ENCODE data around the gene ETFBKMT. TPM values are rescaled to one million over a fixed set of nuclear protein-coding genes. Genes with fewer than 3 reads are reported as not detected.
"Not testable (repeated sequence)": the region's sequence is repeated elsewhere in the genome, so short reads cannot be mapped to it uniquely, and the experiment has no call there.

Gene ETFBKMT
- total RNA-seq, 2 donors from 2014 or later = 2.0 to 2.4 TPM

DNA sequence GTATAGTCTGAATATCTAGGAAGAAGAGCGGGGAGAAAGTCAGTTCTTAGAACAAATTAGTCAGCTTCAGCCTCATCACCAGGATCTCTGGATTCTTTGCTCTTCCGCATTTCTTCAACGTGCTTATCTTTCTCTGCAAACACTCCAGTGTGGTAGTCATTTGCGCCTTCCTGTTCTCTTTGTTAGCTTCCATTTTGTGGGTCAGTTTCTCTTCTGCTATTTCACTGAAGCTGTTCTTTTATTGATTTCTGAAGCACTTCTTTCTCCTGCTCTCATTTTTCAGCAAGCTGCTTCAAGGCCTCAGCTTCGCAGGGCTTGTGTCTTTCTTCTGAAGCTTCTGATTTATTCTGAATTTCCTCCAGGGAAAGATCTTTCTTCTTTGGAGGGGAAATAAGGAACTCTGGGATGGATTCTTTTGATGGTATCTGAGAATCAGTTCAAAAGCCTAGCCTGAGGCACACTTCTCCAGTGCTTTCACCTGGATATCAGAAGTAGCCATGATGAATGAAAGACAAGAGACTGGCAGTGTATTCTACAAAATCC, 55.9 kb downstream of the ETFBKMT start:
- H3K36me3 ChIP-seq (ENCODE audit: control insufficient read depth, insufficient read depth, low read length) = no peaks in the 10 kb centered on the region
- Mint-ChIP-seq H3K9me3 (peaks cover 45% of the 10 kb centered on the region), H3K36me3 (ENCODE audit: low read depth) (peaks cover 33% of the 10 kb centered on the region), H3K4me3 (no peak overlapping the region), H3K4me1 (peaks cover 18% of the 10 kb centered on the region), H3K27ac (peak overlapping the region; percentile 93), H3K27me3 (ENCODE audit: insufficient read depth) (no peaks in the 10 kb centered on the region)
- 53 to 65% methylated on average over 4 to 5 of the region's 5 CpGs for whole genome bisulfite sequencing, 2 experiments (ENCODE audit: insufficient coverage in 1 of 2, insufficient read length in 1 of 2)
- H3K9me3 ChIP-seq (ENCODE audit: control insufficient read depth, low read length) = peaks cover 32% of the 10 kb centered on the region
- peak overlapping the region; percentile 58 for H3K27ac ChIP-seq (ENCODE audit: low read depth, low read length)
- peak overlapping the region; percentile 46 for H3K4me3 ChIP-seq (ENCODE audit: low read length)
- no peak for DNase-seq
- H3K9ac ChIP-seq (ENCODE audit: extremely low read depth, low read length, poor library complexity, severe bottlenecking) = peak overlapping the region; percentile 53
- peaks cover 2% of the 10 kb centered on the region for H3K4me1 ChIP-seq (ENCODE audit: control insufficient read depth, insufficient read depth, low read length)
- TF ChIP-seq, protein P1, sequence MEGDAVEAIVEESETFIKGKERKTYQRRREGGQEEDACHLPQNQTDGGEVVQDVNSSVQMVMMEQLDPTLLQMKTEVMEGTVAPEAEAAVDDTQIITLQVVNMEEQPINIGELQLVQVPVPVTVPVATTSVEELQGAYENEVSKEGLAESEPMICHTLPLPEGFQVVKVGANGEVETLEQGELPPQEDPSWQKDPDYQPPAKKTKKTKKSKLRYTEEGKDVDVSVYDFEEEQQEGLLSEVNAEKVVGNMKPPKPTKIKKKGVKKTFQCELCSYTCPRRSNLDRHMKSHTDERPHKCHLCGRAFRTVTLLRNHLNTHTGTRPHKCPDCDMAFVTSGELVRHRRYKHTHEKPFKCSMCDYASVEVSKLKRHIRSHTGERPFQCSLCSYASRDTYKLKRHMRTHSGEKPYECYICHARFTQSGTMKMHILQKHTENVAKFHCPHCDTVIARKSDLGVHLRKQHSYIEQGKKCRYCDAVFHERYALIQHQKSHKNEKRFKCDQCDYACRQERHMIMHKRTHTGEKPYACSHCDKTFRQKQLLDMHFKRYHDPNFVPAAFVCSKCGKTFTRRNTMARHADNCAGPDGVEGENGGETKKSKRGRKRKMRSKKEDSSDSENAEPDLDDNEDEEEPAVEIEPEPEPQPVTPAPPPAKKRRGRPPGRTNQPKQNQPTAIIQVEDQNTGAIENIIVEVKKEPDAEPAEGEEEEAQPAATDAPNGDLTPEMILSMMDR (conservative IDR thresholded peaks at IDR 0.05) = no peak
- no peaks in the 10 kb centered on the region for H3K27me3 ChIP-seq (ENCODE audit: control insufficient read depth, insufficient read depth, low read length, poor library complexity, severe bottlenecking)

DNA sequence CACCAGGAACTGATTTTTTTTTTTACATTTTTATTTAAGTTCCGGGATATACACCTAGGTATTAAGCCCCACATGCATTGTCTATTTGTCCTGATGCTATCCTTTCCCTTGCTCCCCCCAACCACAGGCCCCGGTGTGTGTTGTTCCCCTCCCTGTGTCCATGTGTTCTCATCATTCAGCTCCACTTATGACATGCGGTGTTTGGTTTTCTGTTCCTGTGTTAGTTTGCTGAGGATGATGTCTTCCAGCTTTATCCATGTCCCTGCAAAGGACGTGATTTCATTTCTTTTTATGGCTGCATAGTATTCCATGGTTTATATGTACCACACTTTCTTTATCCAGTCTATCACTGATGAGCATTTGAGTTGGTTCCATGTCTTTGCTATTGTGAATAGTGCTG, 57.5 kb downstream of the ETFBKMT start:
- WGBS, 2 experiments (ENCODE audit: insufficient coverage in 1 of 2, insufficient read length in 1 of 2) = 89 to 90% methylated on average over 3 to 4 of the region's 4 CpGs
- H3K36me3 ChIP-seq (ENCODE audit: control insufficient read depth, insufficient read depth, low read length); H3K9ac ChIP-seq (ENCODE audit: extremely low read depth, low read length, poor library complexity, severe bottlenecking); H3K27me3 ChIP-seq (ENCODE audit: control insufficient read depth, insufficient read depth, low read length, poor library complexity, severe bottlenecking); H3K4me1 ChIP-seq (ENCODE audit: control insufficient read depth, insufficient read depth, low read length); H3K27ac ChIP-seq (ENCODE audit: low read depth, low read length); H3K27me3 Mint-ChIP-seq (ENCODE audit: insufficient read depth); H3K27ac Mint-ChIP-seq; H3K4me3 Mint-ChIP-seq; DNase-seq: not testable (repeated sequence)
- peaks cover 35% of the 10 kb centered on the region for H3K36me3 Mint-ChIP-seq (ENCODE audit: low read depth)
- Histone ChIP-seq H3K9me3 (ENCODE audit: control insufficient read depth, low read length) (peaks cover 34% of the 10 kb centered on the region), H3K4me3 (ENCODE audit: low read length) (peak overlapping the region; percentile 46)
- peaks cover 23% of the 10 kb centered on the region for H3K4me1 Mint-ChIP-seq
- H3K9me3 Mint-ChIP-seq = peaks cover 40% of the 10 kb centered on the region

GRCh38 chr12:31718542-31719198, 59.2 kb downstream of the ETFBKMT start:
- DNase-seq = peak; percentile 85

GRCh38 chr12:31722580-31722979, 63.1 kb downstream of the ETFBKMT start:
- Mint-ChIP-seq H3K9me3 (peaks cover 20% of the 10 kb centered on the region), H3K27me3 (ENCODE audit: insufficient read depth) (no peaks in the 10 kb centered on the region), H3K27ac (no peak overlapping the region), H3K4me1 (peaks cover 26% of the 10 kb centered on the region), H3K4me3 (no peak overlapping the region), H3K36me3 (ENCODE audit: low read depth) (peaks cover 24% of the 10 kb centered on the region)
- Histone ChIP-seq H3K27me3 (ENCODE audit: control insufficient read depth, insufficient read depth, low read length, poor library complexity, severe bottlenecking) (no peaks in the 10 kb centered on the region), H3K9ac (ENCODE audit: extremely low read depth, low read length, poor library complexity, severe bottlenecking) (no peak overlapping the region), H3K4me1 (ENCODE audit: control insufficient read depth, insufficient read depth, low read length) (peaks cover 2% of the 10 kb centered on the region), H3K9me3 (ENCODE audit: control insufficient read depth, low read length) (peaks cover 10% of the 10 kb centered on the region), H3K27ac (ENCODE audit: low read depth, low read length) (no peak overlapping the region), H3K36me3 (ENCODE audit: control insufficient read depth, insufficient read depth, low read length) (no peaks in the 10 kb centered on the region), H3K4me3 (ENCODE audit: low read length) (no peak overlapping the region)
- no peak for DNase-seq
- TF ChIP-seq, protein P1 (conservative IDR thresholded peaks at IDR 0.05) = no peak
- WGBS, 2 experiments (ENCODE audit: insufficient coverage in 1 of 2, insufficient read length in 1 of 2) = 92 to 100% methylated on average over 2 of the region's 2 CpGs

More at GRCh38 chr12:31718542-31719198, 59.2 kb downstream of the ETFBKMT start:
- H3K36me3 Mint-ChIP-seq (ENCODE audit: low read depth) = peaks cover 35% of the 10 kb centered on the region
- 87 to 89% methylated on average over 10 to 15 of the region's 15 CpGs for WGBS, 2 experiments (ENCODE audit: insufficient coverage in 1 of 2, insufficient read length in 1 of 2)
- not testable (repeated sequence) for H3K27me3 ChIP-seq (ENCODE audit: control insufficient read depth, insufficient read depth, low read length, poor library complexity, severe bottlenecking); H3K4me1 ChIP-seq (ENCODE audit: control insufficient read depth, insufficient read depth, low read length); H3K36me3 ChIP-seq (ENCODE audit: control insufficient read depth, insufficient read depth, low read length); H3K9ac ChIP-seq (ENCODE audit: extremely low read depth, low read length, poor library complexity, severe bottlenecking); H3K27ac Mint-ChIP-seq; H3K4me3 Mint-ChIP-seq; H3K27me3 Mint-ChIP-seq (ENCODE audit: insufficient read depth); H3K27ac ChIP-seq (ENCODE audit: low read depth, low read length); H3K4me3 ChIP-seq (ENCODE audit: low read length)
- peaks cover 33% of the 10 kb centered on the region for H3K9me3 Mint-ChIP-seq
- H3K9me3 ChIP-seq (ENCODE audit: control insufficient read depth, low read length) = peaks cover 34% of the 10 kb centered on the region
- H3K4me1 Mint-ChIP-seq = peaks cover 29% of the 10 kb centered on the region

Other genes with a start within 250 kb of the ETFBKMT start
- gene DENND5B, start 68.6 kb upstream of the ETFBKMT start, total RNA-seq = 10 to 100 TPM; 24.5 to 34.2 TPM
- 10 to 100 TPM; 12.5 to 15.2 TPM for gene AMN1, start 69.3 kb downstream of the ETFBKMT start, total RNA-seq

All from endodermal cell (in vitro differentiated cells).